ENCODE results near the gene DTD1.

The DTD1 gene

GRCh38 chr20:18802012-18802634 is 214.3 kb downstream of the DTD1 start:
- peak in 1 of 2 donors; percentile 48 for ATAC-seq (replicated peaks)
- Mint-ChIP-seq H3K9me3 (no peaks in the 10 kb centered on the region), H3K4me3 (no peak overlapping the region), H3K27ac (no peak overlapping the region), H3K4me1 (no peaks in the 10 kb centered on the region), H3K27me3 (peaks cover 6 to 14% of the 10 kb centered on the region in 2 donors), H3K36me3 (peaks cover 0 to 1% of the 10 kb centered on the region in 2 donors)
- DNase-seq, result no peak

DNA sequence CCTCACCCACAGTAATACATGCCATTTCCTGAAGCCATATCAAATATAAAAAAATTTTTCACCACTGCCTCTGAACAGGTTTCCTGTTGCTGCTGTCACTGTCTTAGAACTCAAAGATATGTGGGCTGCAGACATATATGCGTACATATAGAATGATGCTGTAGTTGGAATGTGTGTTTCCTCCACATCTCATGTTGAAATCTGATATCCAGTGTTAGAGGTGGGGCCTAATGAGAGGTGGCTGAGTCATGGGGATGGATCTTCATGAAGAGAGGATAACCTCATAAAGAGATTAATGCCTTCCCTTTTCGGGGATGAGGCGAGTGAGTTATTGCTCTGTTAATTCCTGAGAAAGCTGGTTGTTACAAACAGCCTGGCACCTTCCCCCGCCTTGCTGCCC is 218.0 kb downstream of the DTD1 start:
- Mint-ChIP-seq H3K36me3 (no peaks in the 10 kb centered on the region), H3K27ac (no peak overlapping the region), H3K9me3 (no peaks in the 10 kb centered on the region), H3K4me1 (peaks cover 0 to 2% of the 10 kb centered on the region in 2 donors), H3K27me3 (peaks cover 0 to 19% of the 10 kb centered on the region in 2 donors), H3K4me3 (no peak overlapping the region)
- DNase-seq, result no peak
- ATAC-seq (replicated peaks), result no peak

DNA sequence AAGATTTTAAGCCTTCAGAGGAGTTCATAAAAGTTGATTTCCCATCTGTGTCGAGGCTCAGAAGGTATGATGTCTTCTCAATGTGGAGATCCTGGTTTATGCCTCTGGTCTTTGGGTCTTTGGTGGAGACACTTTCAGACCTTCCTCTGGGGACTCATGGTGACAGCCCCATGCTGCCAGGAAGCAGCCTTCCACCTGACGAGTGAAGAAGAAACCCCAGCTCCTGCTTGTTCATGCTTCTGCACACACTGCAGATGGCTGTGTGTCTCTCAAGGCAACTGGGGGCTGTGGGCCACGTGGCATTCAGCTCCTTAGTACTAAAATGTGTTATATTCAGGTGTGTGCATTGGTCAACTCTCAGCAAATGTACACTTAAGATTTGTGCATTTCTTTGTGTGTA is 220.9 kb downstream of the DTD1 start:
- Mint-ChIP-seq H3K4me3 (no peak overlapping the region), H3K36me3 (no peaks in the 10 kb centered on the region), H3K27ac (no peak overlapping the region), H3K9me3 (no peaks in the 10 kb centered on the region), H3K27me3 (peaks cover 9 to 15% of the 10 kb centered on the region in 2 donors), H3K4me1 (peaks cover 0 to 2% of the 10 kb centered on the region in 2 donors)
- DNase-seq, result no peak
- peak in 1 of 2 donors; percentile 52 for ATAC-seq (replicated peaks)

GRCh38 chr20:18811186-18811585 is 223.3 kb downstream of the DTD1 start:
- ATAC-seq (replicated peaks) (no peak), DNase-seq (no peak)
- peaks cover 0 to 2% of the 10 kb centered on the region in 2 donors for H3K4me1 Mint-ChIP-seq
- H3K9me3 Mint-ChIP-seq, result no peaks in the 10 kb centered on the region
- H3K27ac Mint-ChIP-seq, result no peak overlapping the region
- no peak overlapping the region for H3K4me3 Mint-ChIP-seq
- no peaks in the 10 kb centered on the region for H3K36me3 Mint-ChIP-seq
- H3K27me3 Mint-ChIP-seq, result peaks cover 9 to 10% of the 10 kb centered on the region in 2 donors

DNA sequence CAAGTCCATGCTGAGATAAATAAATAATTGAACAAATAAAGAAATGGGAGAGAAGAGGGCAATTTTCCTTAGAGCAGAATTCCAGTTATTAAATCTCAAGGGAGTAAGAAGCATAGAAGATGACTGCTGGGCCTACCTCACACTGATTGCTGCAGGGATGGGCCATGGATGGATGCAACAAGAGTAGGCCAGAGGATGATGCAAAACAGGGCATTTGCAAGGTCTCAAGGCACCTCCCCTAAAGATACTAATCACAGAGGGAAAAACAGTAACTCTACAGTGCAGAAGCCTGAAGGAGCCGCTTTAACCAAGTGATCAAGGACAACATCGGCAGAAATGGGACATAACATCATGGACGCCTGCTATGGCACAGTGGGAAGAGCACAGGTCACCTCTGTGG is 224.1 kb downstream of the DTD1 start:
- H3K9me3 Mint-ChIP-seq, result no peaks in the 10 kb centered on the region
- peaks cover 9 to 12% of the 10 kb centered on the region in 2 donors for H3K27me3 Mint-ChIP-seq
- no peaks in the 10 kb centered on the region for H3K36me3 Mint-ChIP-seq
- H3K4me1 Mint-ChIP-seq, result peaks cover 0 to 2% of the 10 kb centered on the region in 2 donors
- ATAC-seq (replicated peaks) (no peak), DNase-seq (no peak)
- no peak overlapping the region for H3K4me3 Mint-ChIP-seq
- no peak overlapping the region for H3K27ac Mint-ChIP-seq

DNA sequence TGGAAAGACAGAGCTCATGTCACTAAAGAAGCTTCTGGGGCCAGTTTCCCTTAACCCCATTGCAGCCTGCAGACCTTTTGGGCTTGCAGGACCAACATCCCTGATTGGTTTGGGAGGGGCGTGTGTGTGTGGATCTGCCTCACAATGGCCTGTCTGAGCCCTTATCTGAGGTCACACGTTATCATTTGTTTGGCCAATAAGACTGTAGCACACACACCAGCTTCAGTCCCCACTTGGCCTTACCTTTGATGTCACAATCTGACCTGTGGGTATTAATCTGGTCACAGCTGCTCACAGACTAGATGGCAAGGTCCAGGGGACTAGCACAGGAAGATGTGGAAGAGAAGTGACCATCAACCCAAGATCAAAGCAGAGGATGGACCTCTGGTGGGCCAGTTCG is 225.6 kb downstream of the DTD1 start, which contains the start of gene SCP2D1:
SCP2D1 (plus strand) TSS at position 301 of the 400 bp plus-strand sequence; CDS start at position 334, 33 bp downstream.
- DNase-seq (no peak), ATAC-seq (replicated peaks) (no peak)
- H3K4me1 Mint-ChIP-seq, result peaks cover 0 to 2% of the 10 kb centered on the region in 2 donors
- no peaks in the 10 kb centered on the region for H3K9me3 Mint-ChIP-seq
- no peak within 1 kb of the TSS for H3K27ac Mint-ChIP-seq
- no peaks in the 10 kb centered on the region for H3K36me3 Mint-ChIP-seq
- H3K27me3 Mint-ChIP-seq, result peaks cover 7 to 16% of the 10 kb centered on the region in 2 donors
- H3K4me3 Mint-ChIP-seq, result no peak within 1 kb of the TSS

GRCh38 chr20:18815194-18815942 is 227.5 kb downstream of the DTD1 start:
- H3K36me3 Mint-ChIP-seq, result no peaks in the 10 kb centered on the region
- DNase-seq (no peak), ATAC-seq (replicated peaks) (no peak)
- H3K4me3 Mint-ChIP-seq, result no peak overlapping the region
- peaks cover 0 to 1% of the 10 kb centered on the region in 2 donors for H3K9me3 Mint-ChIP-seq
- no peak overlapping the region for H3K27ac Mint-ChIP-seq
- peaks cover 11 to 17% of the 10 kb centered on the region in 2 donors for H3K27me3 Mint-ChIP-seq
- no peaks in the 10 kb centered on the region for H3K4me1 Mint-ChIP-seq
